DND-41 (cell line): ENCODE measurements around the gene ADCY1.

Experiments used
- CTCF ChIP-seq: IDR thresholded peaks from 2 replicates; pipeline ENCODE4 v1.5.1; 2012; ENCODE audit warnings: borderline replicate concordance, low read length, moderate library complexity, mild to moderate bottlenecking; ENCODE audit not compliant: poor library complexity, severe bottlenecking; ENCODE audit errors: extremely low read depth
- EZH2 ChIP-seq: IDR thresholded peaks from 3 replicates; pipeline ENCODE4 v1.6.1; 2012; ENCODE audit warnings: borderline replicate concordance, low read depth, mild to moderate bottlenecking, moderate library complexity, low read length, inconsistent platforms; ENCODE audit not compliant: severe bottlenecking

GRCh38 chr7:45713669-45714520 is 139.7 kb downstream of the ADCY1 start:
- no peak for TF ChIP-seq CTCF
- TF ChIP-seq EZH2, result no peak
